ENCODE results near the gene TP73. TPM values are rescaled to one million over a fixed set of nuclear protein-coding genes. Genes with fewer than 3 reads are reported as not detected.

The TP73 gene
- total and polyA plus RNA-seq, 2 donors (not counting 1 experiment from before 2014, with no cell fraction given): 1.2 to 2.4 TPM

- CTCF ChIA-PET: no interaction called here
- H3K9me3 Mint-ChIP-seq (ENCODE audit: insufficient read depth): no peaks in the 10 kb centered on the region
- Histone ChIP-seq H3K4me2 (replicated peaks; ENCODE audit: low read depth, low read length, poor library complexity, severe bottlenecking) (no peak overlapping the region), H3K4me1 (ENCODE audit: control insufficient read depth in 2 of 2, insufficient read depth in 2 of 2, low read length in 2 of 2) (no peaks in the 10 kb centered on the region), H3K4me3 (ENCODE audit: control extremely low read depth in 1 of 5, extremely low read depth in 1 of 5, insufficient read depth in 1 of 5, low read depth in 2 of 5, low read length in 4 of 5) (no peak overlapping the region), H4K20me1 (ENCODE audit: control insufficient read depth, insufficient read depth, low read length, poor library complexity, severe bottlenecking) (peaks cover 27% of the 10 kb centered on the region), H2AFZ (ENCODE audit: insufficient read depth, low read depth, low read length, poor library complexity, severe bottlenecking) (no peak overlapping the region), H3K79me2 (ENCODE audit: control insufficient read depth, insufficient read depth, low read length) (peaks cover 9% of the 10 kb centered on the region), H3K9ac (ENCODE audit: low read length) (no peak overlapping the region), H3K27me3 (replicated peaks in 1 of 4; ENCODE audit: control extremely low read depth in 1 of 4, control insufficient read depth in 3 of 4, insufficient read depth in 4 of 4, low read length in 3 of 4) (no peaks in the 10 kb centered on the region), H3K27ac (ENCODE audit: low read length in 2 of 2) (no peak overlapping the region), H3K36me3 (replicated peaks in 1 of 2; ENCODE audit: control extremely low read depth in 1 of 2, control insufficient read depth in 1 of 2, extremely low read depth in 1 of 2, insufficient read depth in 2 of 2, low read length in 1 of 2) (peaks cover 0 to 65% of the 10 kb centered on the region in 2 experiments), H3K9me3 (ENCODE audit: control extremely low read depth in 1 of 3, control insufficient read depth in 2 of 3, insufficient read depth in 1 of 3, low read length in 2 of 3) (no peaks in the 10 kb centered on the region)
- DNase-seq: no peak
- H3K27me3 Mint-ChIP-seq: no peaks in the 10 kb centered on the region
- peaks cover 3% of the 10 kb centered on the region for H3K4me1 Mint-ChIP-seq
- ATAC-seq (ENCODE audit: low read depth): no peak
- no peak overlapping the region for H3K4me3 Mint-ChIP-seq
- intact Hi-C loops (cut with micrococcal nuclease): no loop called here
- WGBS (ENCODE audit: insufficient coverage): 93% methylated on average over 27 of the region's 30 CpGs
- no peak overlapping the region for H3K27ac Mint-ChIP-seq
- POLR2A ChIA-PET: no interaction called here
- TF ChIP-seq EZH2 (IDR thresholded peaks at IDR 0.05; ENCODE audit: borderline replicate concordance, insufficient read depth, low read depth, low read length, poor library complexity, severe bottlenecking) (no peak), CTCF (IDR thresholded peaks at IDR 0.05) (no peak)
Observed at GRCh38 chr1:3783651-3784474, 131.5 kb downstream of the TP73 start.

- DNase-seq: no peak
- H4K20me1 ChIP-seq (ENCODE audit: control insufficient read depth, insufficient read depth, low read length, poor library complexity, severe bottlenecking): peaks cover 38% of the 10 kb centered on the region
- POLR2A ChIA-PET: interaction anchor here (0.7 kb wide), 1 partner anchor 108 kb away, joined by 4 read pairs; no protein-coding TSS in a partner anchor
- WGBS (ENCODE audit: insufficient coverage): over 99% methylated on average over 13 of the region's 13 CpGs
- H3K9ac ChIP-seq (ENCODE audit: low read length): no peak overlapping the region
- no peak for TF ChIP-seq EZH2 (IDR thresholded peaks at IDR 0.05; ENCODE audit: borderline replicate concordance, insufficient read depth, low read depth, low read length, poor library complexity, severe bottlenecking)
- TF ChIP-seq CTCF (IDR thresholded peaks at IDR 0.05): no peak
- no peaks in the 10 kb centered on the region for H3K27me3 ChIP-seq (replicated peaks in 1 of 4; ENCODE audit: control extremely low read depth in 1 of 4, control insufficient read depth in 3 of 4, insufficient read depth in 4 of 4, low read length in 3 of 4)
- intact Hi-C loops (cut with micrococcal nuclease): no loop called here
- H3K79me2 ChIP-seq (ENCODE audit: control insufficient read depth, insufficient read depth, low read length): peaks cover 21% of the 10 kb centered on the region
- H2AFZ ChIP-seq (ENCODE audit: insufficient read depth, low read depth, low read length, poor library complexity, severe bottlenecking): no peak overlapping the region
- CTCF ChIA-PET: interaction anchor here (0.7 kb wide), 1 partner anchor 74 kb away, joined by 3 read pairs; no protein-coding TSS in a partner anchor
- Mint-ChIP-seq H3K27me3 (no peaks in the 10 kb centered on the region), H3K27ac (no peak overlapping the region), H3K4me1 (peaks cover 5% of the 10 kb centered on the region), H3K9me3 (ENCODE audit: insufficient read depth) (no peaks in the 10 kb centered on the region), H3K4me3 (no peak overlapping the region)
- H3K36me3 ChIP-seq (replicated peaks in 1 of 2; ENCODE audit: control extremely low read depth in 1 of 2, control insufficient read depth in 1 of 2, extremely low read depth in 1 of 2, insufficient read depth in 2 of 2, low read length in 1 of 2): peaks cover 0 to 61% of the 10 kb centered on the region in 2 experiments
- H3K4me1 ChIP-seq (ENCODE audit: control insufficient read depth in 2 of 2, insufficient read depth in 2 of 2, low read length in 2 of 2): no peaks in the 10 kb centered on the region
- H3K4me3 ChIP-seq (ENCODE audit: control extremely low read depth in 1 of 5, extremely low read depth in 1 of 5, insufficient read depth in 1 of 5, low read depth in 2 of 5, low read length in 4 of 5): no peak overlapping the region
- no peak overlapping the region for H3K27ac ChIP-seq (ENCODE audit: low read length in 2 of 2)
- no peak overlapping the region for H3K4me2 ChIP-seq (replicated peaks; ENCODE audit: low read depth, low read length, poor library complexity, severe bottlenecking)
- H3K9me3 ChIP-seq (ENCODE audit: control extremely low read depth in 1 of 3, control insufficient read depth in 2 of 3, insufficient read depth in 1 of 3, low read length in 2 of 3): no peaks in the 10 kb centered on the region
- no peak for ATAC-seq (ENCODE audit: low read depth)
Observed at GRCh38 chr1:3785045-3785444, 132.7 kb downstream of the TP73 start.

Data from B cell (primary cell).